ENCODE results near the gene CACTIN. TPM values are rescaled to one million over a fixed set of nuclear protein-coding genes. Genes with fewer than 3 reads are reported as not detected.

CACTIN gene
- total RNA-seq, 4 donors from 2014 or later: 22.6 to 29.9 (median 27.9) TPM

DNA sequence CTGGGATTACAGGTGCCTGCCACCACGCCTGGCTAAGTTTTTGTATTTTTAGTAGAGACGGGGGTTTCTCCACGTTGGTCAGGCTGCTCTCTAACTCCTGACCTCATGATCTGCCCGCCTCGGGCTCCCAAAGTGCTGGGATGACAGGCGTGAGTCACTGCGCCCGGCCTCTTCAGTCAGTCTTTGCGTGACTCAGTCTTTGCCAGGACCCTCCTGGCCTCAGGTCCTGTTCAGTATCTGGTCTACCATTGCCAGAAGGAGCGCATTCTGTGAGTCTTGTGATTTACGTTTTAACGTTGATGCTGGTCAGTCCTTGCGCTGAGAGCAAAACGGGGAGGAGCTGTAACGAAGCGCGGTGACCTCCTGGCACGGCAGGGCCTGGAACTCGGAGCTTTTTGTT is 61.5 kb downstream of the CACTIN start:
- no peaks in the 10 kb centered on the region for H3K4me1 ChIP-seq
- H3K27me3 ChIP-seq: no peaks in the 10 kb centered on the region
- H3K4me3 ChIP-seq: no peak overlapping the region
- H3K27ac ChIP-seq: no peak overlapping the region
- H3K36me3 ChIP-seq: no peaks in the 10 kb centered on the region
- TF ChIP-seq, protein P1, sequence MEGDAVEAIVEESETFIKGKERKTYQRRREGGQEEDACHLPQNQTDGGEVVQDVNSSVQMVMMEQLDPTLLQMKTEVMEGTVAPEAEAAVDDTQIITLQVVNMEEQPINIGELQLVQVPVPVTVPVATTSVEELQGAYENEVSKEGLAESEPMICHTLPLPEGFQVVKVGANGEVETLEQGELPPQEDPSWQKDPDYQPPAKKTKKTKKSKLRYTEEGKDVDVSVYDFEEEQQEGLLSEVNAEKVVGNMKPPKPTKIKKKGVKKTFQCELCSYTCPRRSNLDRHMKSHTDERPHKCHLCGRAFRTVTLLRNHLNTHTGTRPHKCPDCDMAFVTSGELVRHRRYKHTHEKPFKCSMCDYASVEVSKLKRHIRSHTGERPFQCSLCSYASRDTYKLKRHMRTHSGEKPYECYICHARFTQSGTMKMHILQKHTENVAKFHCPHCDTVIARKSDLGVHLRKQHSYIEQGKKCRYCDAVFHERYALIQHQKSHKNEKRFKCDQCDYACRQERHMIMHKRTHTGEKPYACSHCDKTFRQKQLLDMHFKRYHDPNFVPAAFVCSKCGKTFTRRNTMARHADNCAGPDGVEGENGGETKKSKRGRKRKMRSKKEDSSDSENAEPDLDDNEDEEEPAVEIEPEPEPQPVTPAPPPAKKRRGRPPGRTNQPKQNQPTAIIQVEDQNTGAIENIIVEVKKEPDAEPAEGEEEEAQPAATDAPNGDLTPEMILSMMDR (IDR thresholded peaks at IDR 0.05): no peak
- no peak for TF ChIP-seq EP300 (IDR thresholded peaks at IDR 0.05)
- TF ChIP-seq POLR2A (IDR thresholded peaks at IDR 0.05): no peak
- no peak for TF ChIP-seq POLR2AphosphoS5 (IDR thresholded peaks at IDR 0.05)
- no peaks in the 10 kb centered on the region for H3K9me3 ChIP-seq
- 91% methylated on average over 19 of the region's 19 CpGs for WGBS
- DNase-seq (ENCODE audit: low spot score in 2 of 2): no peak

DNA sequence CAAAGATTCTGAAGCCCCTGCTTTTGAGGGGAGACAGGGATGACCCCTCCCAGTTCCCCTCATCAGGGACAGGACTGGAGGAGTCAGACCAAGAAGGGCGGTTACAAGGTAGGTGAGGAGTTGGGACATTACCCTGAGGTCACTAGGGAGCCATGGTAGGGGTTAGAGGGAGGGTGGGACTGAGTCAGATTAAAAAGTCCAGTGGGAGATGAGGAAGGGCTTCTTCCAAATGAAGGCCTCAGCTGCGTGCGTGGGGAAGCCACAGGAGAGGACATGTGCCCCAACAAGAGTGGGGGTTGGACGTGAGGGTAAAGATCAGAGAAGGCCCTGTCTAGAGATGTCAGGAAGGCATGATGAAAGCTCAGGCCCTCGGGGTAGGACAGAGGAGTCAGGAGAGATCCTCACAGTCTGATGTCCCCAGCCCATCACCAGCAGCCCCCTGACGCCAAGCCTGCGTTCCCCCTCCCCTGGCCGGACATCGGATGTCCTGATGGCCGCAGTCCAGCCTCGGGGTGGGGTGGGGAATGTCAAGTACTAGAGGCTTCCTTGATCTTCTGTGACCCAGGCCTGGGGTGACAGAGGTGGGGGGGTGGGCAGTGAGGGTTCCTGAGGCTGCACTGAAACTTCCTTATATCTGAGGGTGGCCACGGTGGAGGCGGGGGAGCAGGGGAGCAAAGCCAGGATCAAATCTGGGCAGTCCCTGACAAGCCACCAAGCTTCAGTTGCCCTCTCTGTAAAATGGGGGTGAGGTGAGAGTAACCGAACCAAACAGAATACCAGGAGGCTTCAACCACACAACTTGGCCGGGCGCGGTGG is 62.7 kb downstream of the CACTIN start:
- no peaks in the 10 kb centered on the region for H3K4me1 ChIP-seq
- H3K27me3 ChIP-seq: no peaks in the 10 kb centered on the region
- H3K4me3 ChIP-seq: no peak overlapping the region
- no peaks in the 10 kb centered on the region for H3K9me3 ChIP-seq
- H3K36me3 ChIP-seq: no peaks in the 10 kb centered on the region
- TF ChIP-seq EP300 (IDR thresholded peaks at IDR 0.05): no peak
- TF ChIP-seq POLR2A (IDR thresholded peaks at IDR 0.05): no peak
- no peak for TF ChIP-seq POLR2AphosphoS5 (IDR thresholded peaks at IDR 0.05)
- TF ChIP-seq, protein P1 (IDR thresholded peaks at IDR 0.05): no peak
- no peak overlapping the region for H3K27ac ChIP-seq
- WGBS: 76% methylated on average over 17 of the region's 17 CpGs
- no peak for DNase-seq (ENCODE audit: low spot score in 2 of 2)

Other genes with a start within 250 kb of the CACTIN start
- gene SMIM24, start 146.3 kb downstream of the CACTIN start, total RNA-seq: 1 to 10 TPM in 1 of 4 donors, not detected in 3; 2.1 TPM
- gene SMIM44, start 143.3 kb downstream of the CACTIN start, total RNA-seq: not detected
- 10 to 100 TPM; 10.9 to 21.7 (median 17.9) TPM for gene DOHH, start 126.1 kb downstream of the CACTIN start, total RNA-seq
- gene FZR1, start 120.5 kb downstream of the CACTIN start, total RNA-seq: 10 to 100 TPM; 45.1 to 51.1 (median 47.9) TPM
- 1 to 10 TPM in 2 of 4 donors, not detected in 2; 2.4 to 5.2 TPM for gene TEKTIP1, start 87.6 kb downstream of the CACTIN start, total RNA-seq
- 100 to 1,000 TPM in 2 of 4 donors, 10 to 100 TPM in 2; 60.4 to 206 (median 119) TPM for gene MFSD12, start 69.2 kb downstream of the CACTIN start, total RNA-seq
- 100 to 1,000 TPM in 3 of 4 donors, 10 to 100 TPM in 1; 87.9 to 135 (median 118) TPM for gene HMG20B, start 53.8 kb downstream of the CACTIN start, total RNA-seq
- under 1 TPM; 0.19 to 0.89 (median 0.37) TPM for gene GIPC3, start 41.3 kb downstream of the CACTIN start, total RNA-seq
- gene TBXA2R, start 19.9 kb downstream of the CACTIN start, total RNA-seq: under 1 TPM; 0.32 to 0.85 (median 0.41) TPM
- 10 to 100 TPM; 16.5 to 25.7 (median 20.8) TPM for gene PIP5K1C, start 73.7 kb upstream of the CACTIN start, total RNA-seq
- 10 to 100 TPM; 11.4 to 28.1 (median 20.1) TPM for gene TJP3, start 81.6 kb upstream of the CACTIN start, total RNA-seq
- gene APBA3, start 134.9 kb upstream of the CACTIN start, total RNA-seq: 10 to 100 TPM; 19.8 to 55.0 (median 25.8) TPM
- gene MRPL54, start 135.9 kb upstream of the CACTIN start, total RNA-seq: 10 to 100 TPM; 41.5 to 92.6 (median 63.7) TPM
- gene RAX2, start 145.4 kb upstream of the CACTIN start, total RNA-seq: not detected
- 1 to 10 TPM in 3 of 4 donors, under 1 TPM in 1; 0.57 to 5.4 (median 2.0) TPM for gene MATK, start 159.6 kb upstream of the CACTIN start, total RNA-seq
- gene ZFR2, start 242.2 kb upstream of the CACTIN start, total RNA-seq: 1 to 10 TPM in 2 of 4 donors, not detected in 2; 2.5 to 4.8 TPM

All from suprapubic skin (tissue), 4 donors.